Neutrophil (primary cell): ENCODE results near the gene OR10T2.
"Not testable (repeated sequence)": the region's sequence is repeated elsewhere in the genome, so short reads cannot be mapped to it uniquely, and the experiment has no call there.

Experiments used
- H3K27ac ChIP-seq: fragments of 200-600 bp; sonication (generic); 2 replicates; pipeline ENCODE4 v1.5.1; 2016; ENCODE audit warnings: mild to moderate bottlenecking, moderate library complexity
- H3K27me3 ChIP-seq: fragments of 200-600 bp; sonication (generic); 2 replicates; pipeline ENCODE4 v1.6.0; 2016; ENCODE audit warnings: mild to moderate bottlenecking
- H3K36me3 ChIP-seq: fragments of 200-600 bp; sonication (generic); 2 replicates; pipeline ENCODE4 v1.5.1; 2017
- H3K4me1 ChIP-seq, 2 experiments: fragments of 200-600 bp in 1 of 2; sonication (generic) in 1 of 2; 1 replicate in 1 of 2; 2 replicates in 1 of 2; pipeline versions ENCODE4 v1.5.1 to v1.6.1; 2013 to 2016; ENCODE audit warnings: low read depth in 1 of 2, low read length in 1 of 2, mild to moderate bottlenecking in 1 of 2, moderate library complexity in 1 of 2; ENCODE audit not compliant: control insufficient read depth in 1 of 2, insufficient read depth in 1 of 2
- H3K4me3 ChIP-seq, 2 experiments: fragments of 200-600 bp in 1 of 2; sonication (generic) in 1 of 2; 1 replicate in 1 of 2; 2 replicates in 1 of 2; pipeline ENCODE4 v1.5.1; 2013 to 2016; ENCODE audit warnings: low read depth in 1 of 2, low read length in 1 of 2, mild to moderate bottlenecking in 1 of 2, moderate library complexity in 1 of 2
- H3K9me3 ChIP-seq: fragments of 200-600 bp; sonication (generic); 2 replicates; pipeline ENCODE4 v1.5.1; 2016
- CTCF ChIP-seq: fragments of 200-600 bp; sonication (generic); IDR thresholded peaks from 2 replicates; pipeline ENCODE4 v1.5.1; 2016; ENCODE audit warnings: antibody characterized with exemption

OR10T2 gene

GRCh38 chr1:158356616-158357015, 42.6 kb downstream of the OR10T2 start:
- H3K27me3 ChIP-seq = peaks cover 7% of the 10 kb centered on the region
- H3K36me3 ChIP-seq = no peaks in the 10 kb centered on the region
- no peaks in the 10 kb centered on the region for H3K4me1 ChIP-seq
- no peak overlapping the region for H3K27ac ChIP-seq
- no peak for TF ChIP-seq CTCF
- no peaks in the 10 kb centered on the region for H3K9me3 ChIP-seq
- H3K4me3 ChIP-seq = no peak overlapping the region

- Histone ChIP-seq H3K9me3 (no peaks in the 10 kb centered on the region), H3K36me3 (no peaks in the 10 kb centered on the region), H3K4me1 (no peaks in the 10 kb centered on the region), H3K4me3 (no peak overlapping the region), H3K27me3 (peaks cover 7% of the 10 kb centered on the region), H3K27ac (no peak overlapping the region)
- no peak for TF ChIP-seq CTCF
Observed at GRCh38 chr1:158355773-158356285, 43.4 kb downstream of the OR10T2 start.

GRCh38 chr1:158354255-158354654, 45.0 kb downstream of the OR10T2 start:
- Histone ChIP-seq H3K27ac (no peak overlapping the region), H3K4me1 (no peaks in the 10 kb centered on the region)
- TF ChIP-seq CTCF = no peak

GRCh38 chr1:158353303-158354075, 45.8 kb downstream of the OR10T2 start, which contains the start of gene CD1E:
CD1E (plus strand) TSS chr1:158353894; CDS start chr1:158353989, 95 bp downstream.
- H3K9me3 ChIP-seq = no peaks in the 10 kb centered on the region
- no peaks in the 10 kb centered on the region for H3K36me3 ChIP-seq
- H3K4me1 ChIP-seq = no peaks in the 10 kb centered on the region
- no peak within 1 kb of the TSS for H3K4me3 ChIP-seq
- peaks cover 7% of the 10 kb centered on the region for H3K27me3 ChIP-seq
- no peak for TF ChIP-seq CTCF
- H3K27ac ChIP-seq = no peak within 1 kb of the TSS

More at GRCh38 chr1:158354255-158354654, 45.0 kb downstream of the OR10T2 start:
- H3K9me3 ChIP-seq = no peaks in the 10 kb centered on the region
- no peaks in the 10 kb centered on the region for H3K36me3 ChIP-seq
- H3K4me3 ChIP-seq = no peak overlapping the region
- H3K27me3 ChIP-seq = peaks cover 7% of the 10 kb centered on the region

GRCh38 chr1:158348946-158349345, 50.3 kb downstream of the OR10T2 start:
- not testable (repeated sequence) for H3K9me3 ChIP-seq, H3K27me3 ChIP-seq, H3K4me1 ChIP-seq, H3K36me3 ChIP-seq, H3K27ac ChIP-seq, H3K4me3 ChIP-seq
